H9 (cell line): ENCODE results near the gene AP4M1. TPM values are rescaled to one million over a fixed set of nuclear protein-coding genes. Genes with fewer than 3 reads are reported as not detected.

Source experiments
- DNase-seq: peaks from one replicate; pipeline ENCODE4 v3.0.0-alpha.2; 2017
- H2AFZ ChIP-seq: one replicate; pipeline ENCODE4 v1.6.1; 2013; ENCODE audit warnings: mild to moderate bottlenecking, low read length, control low read depth, moderate library complexity
- H2AK5ac ChIP-seq: 2 replicates; pipeline ENCODE4 v1.6.1; 2013; ENCODE audit warnings: low read length, control low read depth, mixed read lengths; ENCODE audit not compliant: insufficient read length
- H2BK120ac ChIP-seq: one replicate; pipeline ENCODE4 v1.6.1; 2013; ENCODE audit warnings: low read depth, mild to moderate bottlenecking, low read length, control low read depth, inconsistent platforms; ENCODE audit not compliant: poor library complexity, severe bottlenecking
- H2BK12ac ChIP-seq: 2 replicates; pipeline ENCODE4 v1.6.1; 2013; ENCODE audit warnings: low read length, control low read depth, mixed read lengths, low read depth; ENCODE audit not compliant: insufficient read length
- H2BK15ac ChIP-seq: 2 replicates; pipeline ENCODE4 v1.6.1; 2013; ENCODE audit warnings: low read depth, low read length, control low read depth
- H2BK20ac ChIP-seq: one replicate; pipeline ENCODE4 v1.6.1; 2013; ENCODE audit warnings: low read depth, mild to moderate bottlenecking, low read length, control low read depth, inconsistent platforms; ENCODE audit not compliant: poor library complexity, severe bottlenecking
- H2BK5ac ChIP-seq: 2 replicates; pipeline ENCODE4 v1.6.1; 2013; ENCODE audit warnings: low read length, control low read depth, mixed read lengths; ENCODE audit not compliant: insufficient read length
- H3K14ac ChIP-seq: 2 replicates; pipeline ENCODE4 v1.6.1; 2013; ENCODE audit warnings: low read length, control low read depth; ENCODE audit not compliant: insufficient read depth
- H3K18ac ChIP-seq: 2 replicates; pipeline ENCODE4 v1.6.1; 2013; ENCODE audit warnings: low read depth, mild to moderate bottlenecking, mixed read lengths, low read length, control low read depth; ENCODE audit not compliant: insufficient read length
- H3K23ac ChIP-seq: 2 replicates; pipeline ENCODE4 v1.6.1; 2013; ENCODE audit warnings: low read length, control low read depth, mixed read lengths, low read depth; ENCODE audit not compliant: insufficient read length
- H3K23me2 ChIP-seq: 2 replicates; pipeline ENCODE4 v1.6.1; 2013; ENCODE audit warnings: low read depth, mild to moderate bottlenecking, mixed read lengths, low read length, control low read depth; ENCODE audit not compliant: insufficient read length, poor library complexity, severe bottlenecking
- H3K27ac ChIP-seq: 2 replicates; pipeline ENCODE4 v1.5.1; 2013; ENCODE audit warnings: low read length, control low read depth, mixed read lengths, low read depth; ENCODE audit not compliant: insufficient read length
- H3K27me3 ChIP-seq: 2 replicates; pipeline ENCODE4 v1.6.1; 2013; ENCODE audit warnings: low read length, control low read depth, inconsistent platforms; ENCODE audit not compliant: insufficient read depth
- H3K4ac ChIP-seq: 2 replicates; pipeline ENCODE4 v1.6.1; 2013; ENCODE audit warnings: low read depth, mild to moderate bottlenecking, control low read depth, inconsistent platforms, low read length, moderate library complexity
- H3K4me1 ChIP-seq: 2 replicates; pipeline ENCODE4 v1.6.1; 2013; ENCODE audit warnings: low read length, control low read depth, inconsistent platforms; ENCODE audit not compliant: insufficient read depth
- H3K4me2 ChIP-seq: 2 replicates; pipeline ENCODE4 v1.6.1; 2013; ENCODE audit warnings: low read length, control low read depth, mixed read lengths; ENCODE audit not compliant: insufficient read length, insufficient read depth
- H3K56ac ChIP-seq: 2 replicates; pipeline ENCODE4 v1.6.1; 2013; ENCODE audit warnings: low read depth, mild to moderate bottlenecking, mixed read lengths, low read length, control low read depth; ENCODE audit not compliant: insufficient read length
- H3K79me1 ChIP-seq: 2 replicates; pipeline ENCODE4 v1.6.1; 2013; ENCODE audit warnings: low read depth, mild to moderate bottlenecking, moderate library complexity, low read length, control low read depth, inconsistent platforms; ENCODE audit not compliant: insufficient read depth, poor library complexity, severe bottlenecking
- H3K79me2 ChIP-seq: 2 replicates; pipeline ENCODE4 v1.6.1; 2013; ENCODE audit warnings: low read length, control low read depth, inconsistent platforms; ENCODE audit not compliant: insufficient read depth
- H3K9ac ChIP-seq: 2 replicates; pipeline ENCODE4 v1.6.1; 2013; ENCODE audit warnings: low read length, control low read depth, mixed read lengths; ENCODE audit not compliant: insufficient read length; ENCODE audit errors: extremely low read depth
- H3K9me3 ChIP-seq: one replicate; pipeline ENCODE4 v1.6.1; 2013; ENCODE audit warnings: low read depth, low read length, inconsistent platforms; ENCODE audit not compliant: control insufficient read depth
- H3T11ph ChIP-seq: one replicate; pipeline ENCODE4 v1.6.1; 2013; ENCODE audit warnings: mild to moderate bottlenecking, low read length, control low read depth, inconsistent platforms
- H4K20me1 ChIP-seq: one replicate; pipeline ENCODE4 v1.6.1; 2013; ENCODE audit not compliant: control insufficient read depth, insufficient read length, insufficient read depth
- H4K5ac ChIP-seq: 2 replicates; pipeline ENCODE4 v1.6.1; 2013; ENCODE audit warnings: low read depth, mild to moderate bottlenecking, mixed read lengths, low read length, control low read depth; ENCODE audit not compliant: insufficient read length
- H4K8ac ChIP-seq: replicated peaks from 2 replicates; pipeline ENCODE4 v1.6.1; 2013; ENCODE audit warnings: low read length, control low read depth, mixed read lengths, low read depth; ENCODE audit not compliant: insufficient read length
- H4K91ac ChIP-seq: 2 replicates; pipeline ENCODE4 v1.6.1; 2013; ENCODE audit warnings: low read depth, mild to moderate bottlenecking, moderate library complexity, mixed read lengths, low read length, control low read depth; ENCODE audit not compliant: insufficient read length
- H3K27ac Mint-ChIP-seq, 3 experiments: 2 replicates in 2 of 3; 3 replicates in 1 of 3; pipeline ENCODE4 v1.8.0; 2020 to 2021; ENCODE audit warnings: mixed read lengths in 3 of 3, mild to moderate bottlenecking in 1 of 3, moderate library complexity in 1 of 3
- H3K27me3 Mint-ChIP-seq: 2 replicates; pipeline ENCODE4 v1.8.0; 2021; ENCODE audit warnings: low read depth, mild to moderate bottlenecking, moderate library complexity, mixed read lengths
- H3K36me3 Mint-ChIP-seq, 3 experiments: 2 replicates in 2 of 3; 3 replicates in 1 of 3; pipeline ENCODE4 v1.8.0; 2020 to 2021; ENCODE audit warnings: low read depth in 3 of 3, mixed read lengths in 3 of 3; ENCODE audit not compliant: insufficient read depth in 1 of 3
- H3K4me1 Mint-ChIP-seq, 2 experiments: 2 replicates each; pipeline ENCODE4 v1.8.0; 2020; ENCODE audit warnings: mixed read lengths in 2 of 2
- H3K4me3 Mint-ChIP-seq, 2 experiments: 2 replicates in 1 of 2; 3 replicates in 1 of 2; pipeline ENCODE4 v1.8.0; 2020 to 2021; ENCODE audit warnings: mild to moderate bottlenecking in 2 of 2, mixed read lengths in 2 of 2, moderate library complexity in 1 of 2
- H3K9me3 Mint-ChIP-seq, 2 experiments: 2 replicates in 1 of 2; 3 replicates in 1 of 2; pipeline ENCODE4 v1.8.0; 2020; ENCODE audit warnings: mild to moderate bottlenecking in 2 of 2, mixed read lengths in 2 of 2, moderate library complexity in 1 of 2
- WGBS: extraction: QIAGEN DNeasy Blood & Tissue Kit; methylation state at CpG from one replicate; pipeline ENCODE4 v1.1.7; 2013; ENCODE audit warnings: missing lambda C conversion rate, low lambda C conversion rate, mixed read lengths; ENCODE audit not compliant: insufficient read length; ENCODE audit errors: extremely low coverage; 5-methylcytosine and 5-hydroxymethylcytosine counted together
- total RNA-seq: library from RNA; stranded (reverse); gene quantifications from 2 replicates; pipeline ENCODE4 v1.2.1, GENCODE V29; 2021
- TF ChIP-seq, protein P1 (sequence below): fragments of 200-600 bp; sonication (generic); conservative IDR thresholded peaks from 3 replicates; pipeline ENCODE4 v1.8.0; 2021; ENCODE audit warnings: antibody characterized with exemption, mild to moderate bottlenecking

AP4M1 gene
- total RNA-seq, 1 experiment from 2014 or later: 18.8 TPM

DNA sequence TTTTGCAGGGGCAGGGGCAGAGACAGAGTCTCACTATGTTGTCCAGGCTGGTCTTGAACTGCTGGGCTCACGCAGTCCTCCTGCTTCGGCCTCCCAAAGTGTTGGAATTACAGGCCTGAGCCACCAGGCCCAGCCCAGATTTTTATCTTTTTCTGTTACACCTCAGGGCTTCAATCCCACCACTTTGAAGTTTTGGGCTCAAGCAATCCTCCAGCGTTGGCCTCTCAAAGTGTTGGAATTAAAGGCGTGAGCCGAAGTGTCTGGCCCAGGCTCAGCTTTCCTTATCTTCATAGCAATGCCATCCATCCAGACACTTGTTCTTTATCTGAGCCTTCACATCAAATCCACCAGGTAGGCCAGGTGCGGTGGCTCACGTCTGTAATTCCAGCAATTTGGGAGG, 13.6 kb downstream of the AP4M1 start:
- H3K23ac ChIP-seq: no peak overlapping the region
- H3K36me3 Mint-ChIP-seq: peaks cover 36 to 50% (median 47%) of the 10 kb centered on the region in 3 experiments

More for the DNA sequence above, 13.6 kb downstream of the AP4M1 start:
- no peak overlapping the region for H2BK20ac ChIP-seq
- H2BK12ac ChIP-seq: no peak overlapping the region
- no peak overlapping the region for H2AFZ ChIP-seq
- H3K27me3 ChIP-seq: no peaks in the 10 kb centered on the region
- WGBS: no CpG with 5 or more reads among the region's 7 CpGs
- no peak overlapping the region for H3K4me2 ChIP-seq
- H3K79me2 ChIP-seq: no peaks in the 10 kb centered on the region
- DNase-seq: no peak
- H2BK15ac ChIP-seq: no peak overlapping the region
- no peak overlapping the region for H3K9ac ChIP-seq
- H4K8ac ChIP-seq: no peak overlapping the region
- peaks cover 5% of the 10 kb centered on the region for H3K23me2 ChIP-seq
- H3K4ac ChIP-seq: no peak overlapping the region
- H3K4me1 Mint-ChIP-seq: peaks cover under 1 to 3% of the 10 kb centered on the region in 2 experiments; a peak in 3 of 4 replicates
- H4K5ac ChIP-seq: no peak overlapping the region
- no peak overlapping the region for H2BK120ac ChIP-seq
- no peaks in the 10 kb centered on the region for H3K79me1 ChIP-seq
- no peak overlapping the region for H3K14ac ChIP-seq
- no peak overlapping the region for H3T11ph ChIP-seq
- H4K20me1 ChIP-seq: no peaks in the 10 kb centered on the region
- H3K9me3 Mint-ChIP-seq: no peaks in the 10 kb centered on the region
- no peak overlapping the region for H3K18ac ChIP-seq
- H3K4me3 Mint-ChIP-seq: no peak overlapping the region
- no peak overlapping the region for H4K91ac ChIP-seq
- H3K27ac Mint-ChIP-seq: no peak overlapping the region
- no peak overlapping the region for H3K56ac ChIP-seq
- H3K9me3 ChIP-seq: no peaks in the 10 kb centered on the region
- no peak overlapping the region for H3K27ac ChIP-seq
- H3K4me1 ChIP-seq: no peaks in the 10 kb centered on the region
- H3K27me3 Mint-ChIP-seq: no peaks in the 10 kb centered on the region
- H2BK5ac ChIP-seq: no peak overlapping the region
- no peak overlapping the region for H2AK5ac ChIP-seq
- TF ChIP-seq, protein P1, sequence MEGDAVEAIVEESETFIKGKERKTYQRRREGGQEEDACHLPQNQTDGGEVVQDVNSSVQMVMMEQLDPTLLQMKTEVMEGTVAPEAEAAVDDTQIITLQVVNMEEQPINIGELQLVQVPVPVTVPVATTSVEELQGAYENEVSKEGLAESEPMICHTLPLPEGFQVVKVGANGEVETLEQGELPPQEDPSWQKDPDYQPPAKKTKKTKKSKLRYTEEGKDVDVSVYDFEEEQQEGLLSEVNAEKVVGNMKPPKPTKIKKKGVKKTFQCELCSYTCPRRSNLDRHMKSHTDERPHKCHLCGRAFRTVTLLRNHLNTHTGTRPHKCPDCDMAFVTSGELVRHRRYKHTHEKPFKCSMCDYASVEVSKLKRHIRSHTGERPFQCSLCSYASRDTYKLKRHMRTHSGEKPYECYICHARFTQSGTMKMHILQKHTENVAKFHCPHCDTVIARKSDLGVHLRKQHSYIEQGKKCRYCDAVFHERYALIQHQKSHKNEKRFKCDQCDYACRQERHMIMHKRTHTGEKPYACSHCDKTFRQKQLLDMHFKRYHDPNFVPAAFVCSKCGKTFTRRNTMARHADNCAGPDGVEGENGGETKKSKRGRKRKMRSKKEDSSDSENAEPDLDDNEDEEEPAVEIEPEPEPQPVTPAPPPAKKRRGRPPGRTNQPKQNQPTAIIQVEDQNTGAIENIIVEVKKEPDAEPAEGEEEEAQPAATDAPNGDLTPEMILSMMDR: no peak
